K562 (cell line): Measurements from ENCODE around the gene CMIP. TPM values are rescaled to one million over a fixed set of nuclear protein-coding genes. Genes with fewer than 3 reads are reported as not detected.

Experiments used
- ARID1B ChIP-seq: fragments of 450-650 bp; IDR thresholded peaks from 2 replicates; pipeline ENCODE4 v1.6.1; 2016; ENCODE audit warnings: antibody characterized with exemption, mild to moderate bottlenecking, inconsistent platforms
- CCNT2 ChIP-seq: IDR thresholded peaks from 2 replicates; pipeline ENCODE4 v1.6.1; 2011; ENCODE audit warnings: borderline replicate concordance, low read depth, mild to moderate bottlenecking, moderate library complexity, mixed read lengths, low read length; ENCODE audit not compliant: insufficient read length; ENCODE audit errors: extremely low read depth
- ERF ChIP-seq: fragments of 450-650 bp; formaldehyde crosslinking; IDR thresholded peaks from 2 replicates; pipeline ENCODE4 v1.4.0; 2020; ENCODE audit warnings: mild to moderate bottlenecking, mixed read lengths
- ETV1 ChIP-seq: fragments of 450-650 bp; conservative IDR thresholded peaks from 2 replicates; pipeline ENCODE4 v1.6.1; 2016; ENCODE audit warnings: missing genetic modification characterization, control low read depth, low read depth, missing compliant biosample characterization
- FOXM1 ChIP-seq, 2 experiments: fragments of 450-650 bp in 1 of 2; sonication (generic) in 1 of 2; formaldehyde crosslinking in 1 of 2; IDR thresholded peaks; 2 replicates each; pipeline versions ENCODE4 v1.6.1 to v1.9.0; 2017 to 2022; ENCODE audit warnings: low read depth in 2 of 2, mild to moderate bottlenecking in 2 of 2, missing genetic modification reagents in 1 of 2, moderate library complexity in 1 of 2
- HDAC8 ChIP-seq: fragments of 450-650 bp; IDR thresholded peaks from 2 replicates; pipeline ENCODE4 v1.6.1; 2016; ENCODE audit warnings: mild to moderate bottlenecking, missing genetic modification characterization, moderate library complexity, missing compliant biosample characterization
- HINFP ChIP-seq: fragments of 450-650 bp; conservative IDR thresholded peaks from 2 replicates; pipeline ENCODE4 v1.6.1; 2016; ENCODE audit warnings: missing genetic modification characterization, low read depth, mild to moderate bottlenecking, control low read depth, missing compliant biosample characterization
- LEF1 ChIP-seq: fragments of 450-650 bp; IDR thresholded peaks from 2 replicates; pipeline ENCODE4 v1.6.1; 2016; ENCODE audit warnings: mild to moderate bottlenecking
- MAZ ChIP-seq, 2 experiments: fragments of 450-650 bp in 1 of 2; sonication (generic) in 1 of 2; formaldehyde crosslinking; IDR thresholded peaks in 1 of 2; conservative IDR thresholded peaks in 1 of 2; 2 replicates each; pipeline versions ENCODE4 v1.4.0 to v1.5.0; 2020; ENCODE audit warnings: mild to moderate bottlenecking in 1 of 2, missing genetic modification reagents in 1 of 2
- MBD2 ChIP-seq: sonication (generic); IDR thresholded peaks from 2 replicates; pipeline ENCODE4 v1.6.1; 2016; ENCODE audit warnings: low read depth, borderline replicate concordance
- NR3C1 ChIP-seq: sonication (generic); formaldehyde crosslinking; IDR thresholded peaks from 2 replicates; pipeline ENCODE4 v1.8.1; 2022; ENCODE audit warnings: missing genetic modification reagents
- NR4A1 ChIP-seq, 2 experiments: fragments of 250-450 bp in 1 of 2; fragments of 450-650 bp in 1 of 2; sonication (Bioruptor Pico) in 1 of 2; IDR thresholded peaks; 2 replicates each; pipeline versions ENCODE4 v1.4.0 to v1.6.1; 2016 to 2020; ENCODE audit warnings: mild to moderate bottlenecking in 2 of 2, missing compliant biosample characterization in 1 of 2, missing genetic modification characterization in 1 of 2, moderate library complexity in 1 of 2
- PTRF ChIP-seq: fragments of 450-650 bp; IDR thresholded peaks from 2 replicates; pipeline ENCODE4 v1.6.1; 2016; ENCODE audit warnings: mild to moderate bottlenecking, missing genetic modification characterization, missing compliant biosample characterization
- RCOR1 ChIP-seq, 2 experiments: IDR thresholded peaks; 2 replicates each; pipeline ENCODE4 v1.6.1; 2012; ENCODE audit warnings: low read depth in 2 of 2, low read length in 2 of 2, borderline replicate concordance in 1 of 2, improper control_type of control experiment in 1 of 2
- RFX5 ChIP-seq: IDR thresholded peaks from 2 replicates; pipeline ENCODE4 v1.6.1; 2011; ENCODE audit warnings: low read depth, mild to moderate bottlenecking, improper control_type of control experiment, low read length
- SIX5 ChIP-seq, 2 experiments: IDR thresholded peaks; 2 replicates each; pipeline ENCODE4 v1.6.1; 2011; ENCODE audit warnings: low read length in 2 of 2, borderline replicate concordance in 1 of 2, low read depth in 1 of 2, mild to moderate bottlenecking in 1 of 2, moderate library complexity in 1 of 2; ENCODE audit not compliant: insufficient read depth in 1 of 2
- SRSF7 ChIP-seq: fragments of 200-400 bp; formaldehyde crosslinking; optimal IDR thresholded peaks from 2 replicates; pipeline ENCODE3; 2017; ENCODE audit warnings: mild to moderate bottlenecking, low read depth, low read length
- STAT5A ChIP-seq: IDR thresholded peaks from 2 replicates; pipeline ENCODE4 v1.6.1; 2012; ENCODE audit warnings: low read length, inconsistent platforms, borderline replicate concordance
- SUPT5H ChIP-seq: fragments of 450-650 bp; IDR thresholded peaks from 2 replicates; pipeline ENCODE4 v1.6.1; 2016
- TAF15 ChIP-seq: fragments of 200-400 bp; formaldehyde crosslinking; IDR thresholded peaks from 2 replicates; pipeline ENCODE4 v1.6.1; 2017; ENCODE audit warnings: mild to moderate bottlenecking, low read depth, low read length, moderate library complexity
- TCF7 ChIP-seq: sonication (generic); IDR thresholded peaks from 2 replicates; pipeline ENCODE4 v1.6.1; 2016; ENCODE audit warnings: antibody characterized with exemption, borderline replicate concordance
- ZEB2 ChIP-seq: fragments of 450-650 bp; IDR thresholded peaks from 2 replicates; pipeline ENCODE4 v1.6.1; 2016
- ZKSCAN1 ChIP-seq: fragments of 150-350 bp; IDR thresholded peaks from 2 replicates; pipeline ENCODE4 v1.6.1; 2016; ENCODE audit warnings: low read depth, low read length
- ZNF583 ChIP-seq: fragments of 250-450 bp; sonication (Bioruptor Pico); IDR thresholded peaks from 2 replicates; pipeline ENCODE4 v1.4.0; 2020
- ZNF830 ChIP-seq: fragments of 250-450 bp; sonication (Bioruptor Pico); IDR thresholded peaks from 2 replicates; pipeline ENCODE4 v1.5.0; 2021; ENCODE audit warnings: mild to moderate bottlenecking
- polyA plus RNA-seq, 8 experiments: library from polyadenylated mRNA; depleted of rRNA in 4 of 8; stranded (reverse) in 5 of 8; unstranded in 3 of 8; fragments of >200 nt; fragmentation: Nextera tagmentation in 2 of 8; fragmentation: Illumina TruSeq in 1 of 8; extraction: Ambion mirVana in 2 of 8; extraction: Trizol in 1 of 8; gene quantifications; 2 replicates each; pipeline versions ENCODE4 v1.2.1 to v1.2.3, GENCODE V29; 2011 to 2014; ENCODE audit warnings: inconsistent platforms in 1 of 8, missing spikeins in 1 of 8
- total RNA-seq, 7 experiments: library from RNA; depleted of rRNA in 6 of 7; stranded (reverse); fragments of >200 nt in 6 of 7; fragmentation: Illumina TruSeq in 2 of 7; extraction: Trizol in 2 of 7; gene quantifications; 2 replicates each; pipeline versions ENCODE4 v1.2.1 to v1.2.3, GENCODE V29; 2011 to 2021; ENCODE audit warnings: low replicate concordance in 1 of 7
- TF ChIP-seq, protein P1 (sequence below): fragments of 450-650 bp; IDR thresholded peaks from one replicate; pipeline ENCODE4 v1.6.1; 2018; ENCODE audit warnings: mild to moderate bottlenecking, moderate library complexity; ENCODE audit not compliant: partially characterized antibody

Gene CMIP
- total and polyA plus RNA-seq, 9 of the 15 experiments (the other 6 are each of a cell fraction or from before 2014, with no cell fraction given), result 0.94 to 82.5 (median 10.3) TPM

DNA sequence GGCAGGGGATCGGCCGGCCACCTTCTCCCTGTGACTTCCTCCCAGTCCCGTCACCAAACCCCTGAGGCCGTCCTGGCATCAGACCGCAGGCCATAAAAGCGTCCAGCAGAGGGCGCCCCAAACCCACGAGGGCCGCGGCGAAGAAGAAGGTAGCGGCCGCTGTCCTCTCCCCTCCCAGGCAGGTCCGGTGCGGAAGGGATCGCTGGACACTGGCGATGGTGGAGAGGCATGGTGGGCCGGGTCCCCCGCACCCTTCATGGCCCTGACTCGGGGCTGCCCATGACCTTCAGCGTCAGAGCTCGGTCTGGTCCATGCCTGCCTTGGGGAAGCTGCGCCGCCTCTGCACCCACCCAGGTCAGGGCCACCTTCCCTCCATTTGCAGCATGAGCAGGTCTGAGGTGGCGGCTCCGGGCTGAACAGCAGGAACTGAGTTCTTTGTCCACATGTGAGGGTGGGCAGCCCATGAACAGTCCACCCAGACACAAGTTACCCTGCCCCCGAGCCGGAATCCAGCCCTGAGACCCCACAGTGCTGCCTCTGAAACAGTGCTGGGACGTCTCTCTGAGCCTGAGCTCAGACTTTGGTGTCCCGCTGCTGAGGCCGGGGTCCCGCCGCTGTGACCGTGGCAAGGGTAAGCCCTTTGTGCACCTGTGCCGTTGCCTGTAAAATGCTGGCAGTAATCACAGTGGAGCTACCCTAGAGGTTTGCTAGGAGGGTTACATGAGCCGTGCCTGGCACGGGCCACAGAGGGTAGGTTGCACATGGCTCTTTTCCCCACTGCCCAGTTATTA is 40.8 kb upstream of the CMIP start (continued):
- TF ChIP-seq HDAC8 (no peak), STAT5A (no peak), TAF15 (no peak), RFX5 (no peak), MAZ (CRISPR knock-in tag; conservative IDR thresholded peaks at IDR 0.05 in 1 of 2, IDR thresholded peaks at IDR 0.05 in 1 of 2) (peak; percentile 64 to 86; a peak in 3 of 4 replicates), SRSF7 (no peak), ARID1B (peak; percentile 18; the same call in 1 of the 2 replicates), ZKSCAN1 (0 out of 2 replicates have a peak, but pooled peaks have one; percentile 63), HINFP (tag) (no peak), FOXM1 (IDR thresholded peaks at IDR 0.05; ENCODE audit: low read depth) (no peak), FOXM1 (CRISPR knock-in tag; IDR thresholded peaks at IDR 0.05; ENCODE audit: low read depth) (peak; percentile 44; the same call in 1 of the 2 replicates), SIX5 (IDR thresholded peaks at IDR 0.05; ENCODE audit: borderline replicate concordance in 1 of 2, insufficient read depth in 1 of 2, low read depth in 1 of 2, low read length in 2 of 2) (no peak), ZNF830 (CRISPR knock-in tag) (0 out of 2 replicates have a peak, but pooled peaks have one; percentile 26), ETV1 (tag) (peak; percentile 53; the same call in 1 of the 2 replicates), ZEB2 (0 out of 2 replicates have a peak, but pooled peaks have one; percentile 40), CCNT2 (no peak), SUPT5H (no peak), PTRF (tag) (no peak), ZNF583 (CRISPR knock-in tag) (no peak), NR4A1 (CRISPR knock-in tag; IDR thresholded peaks at IDR 0.05) (no peak), NR4A1 (tag; IDR thresholded peaks at IDR 0.05) (no peak), TCF7 (peak; percentile 64; the same call in 1 of the 2 replicates), ERF (CRISPR knock-in tag) (peak; percentile 78; the same call in 1 of the 2 replicates), RCOR1 (IDR thresholded peaks at IDR 0.05; ENCODE audit: borderline replicate concordance in 1 of 2, low read depth in 2 of 2, low read length in 2 of 2) (peak; percentile 50 to 69; a peak in 3 of 4 replicates), MBD2 (no peak), NR3C1 (CRISPR knock-in tag) (no peak), LEF1 (no peak)
- TF ChIP-seq, protein P1, sequence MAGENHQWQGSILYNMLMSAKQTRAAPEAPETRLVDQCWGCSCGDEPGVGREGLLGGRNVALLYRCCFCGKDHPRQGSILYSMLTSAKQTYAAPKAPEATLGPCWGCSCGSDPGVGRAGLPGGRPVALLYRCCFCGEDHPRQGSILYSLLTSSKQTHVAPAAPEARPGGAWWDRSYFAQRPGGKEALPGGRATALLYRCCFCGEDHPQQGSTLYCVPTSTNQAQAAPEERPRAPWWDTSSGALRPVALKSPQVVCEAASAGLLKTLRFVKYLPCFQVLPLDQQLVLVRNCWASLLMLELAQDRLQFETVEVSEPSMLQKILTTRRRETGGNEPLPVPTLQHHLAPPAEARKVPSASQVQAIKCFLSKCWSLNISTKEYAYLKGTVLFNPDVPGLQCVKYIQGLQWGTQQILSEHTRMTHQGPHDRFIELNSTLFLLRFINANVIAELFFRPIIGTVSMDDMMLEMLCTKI, result no peak
